ENCODE measurements around the gene SLC9C1. TPM values are rescaled to one million over a fixed set of nuclear protein-coding genes. Genes with fewer than 3 reads are reported as not detected.

SLC9C1 gene
- polyA plus RNA-seq, 1 experiment = not detected

DNA sequence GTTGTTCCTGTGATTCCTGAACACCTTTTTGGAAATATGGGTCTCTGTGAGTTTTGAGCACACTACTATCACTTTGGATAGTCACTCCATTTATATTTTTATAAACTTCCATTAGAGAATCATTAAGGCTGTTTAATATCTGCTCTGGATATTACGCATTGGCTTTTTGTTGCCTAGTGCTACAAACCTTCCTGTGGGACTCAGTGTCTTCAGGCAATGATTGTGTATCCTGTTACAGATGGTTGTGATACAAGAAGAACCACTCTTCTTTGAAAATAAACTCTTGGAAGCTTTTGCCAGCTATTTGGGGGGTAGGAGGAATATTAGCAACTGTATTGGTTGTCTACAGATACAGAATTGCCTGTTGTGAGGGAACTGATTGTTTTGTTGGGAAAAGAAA lies 176.6 kb downstream of the SLC9C1 start:
- H3K4me3 ChIP-seq (ENCODE audit: low read depth, low read length) = no peak overlapping the region
- ChIA-PET POLR2A (no interaction called here), CTCF (interaction anchor here (0.6 to 1.6 kb wide), 2 partner anchors 74 to 176 kb away, joined by 3 to 6 read pairs; partner anchors contain the start of gene SLC9C1)
- TF ChIP-seq, protein P1, sequence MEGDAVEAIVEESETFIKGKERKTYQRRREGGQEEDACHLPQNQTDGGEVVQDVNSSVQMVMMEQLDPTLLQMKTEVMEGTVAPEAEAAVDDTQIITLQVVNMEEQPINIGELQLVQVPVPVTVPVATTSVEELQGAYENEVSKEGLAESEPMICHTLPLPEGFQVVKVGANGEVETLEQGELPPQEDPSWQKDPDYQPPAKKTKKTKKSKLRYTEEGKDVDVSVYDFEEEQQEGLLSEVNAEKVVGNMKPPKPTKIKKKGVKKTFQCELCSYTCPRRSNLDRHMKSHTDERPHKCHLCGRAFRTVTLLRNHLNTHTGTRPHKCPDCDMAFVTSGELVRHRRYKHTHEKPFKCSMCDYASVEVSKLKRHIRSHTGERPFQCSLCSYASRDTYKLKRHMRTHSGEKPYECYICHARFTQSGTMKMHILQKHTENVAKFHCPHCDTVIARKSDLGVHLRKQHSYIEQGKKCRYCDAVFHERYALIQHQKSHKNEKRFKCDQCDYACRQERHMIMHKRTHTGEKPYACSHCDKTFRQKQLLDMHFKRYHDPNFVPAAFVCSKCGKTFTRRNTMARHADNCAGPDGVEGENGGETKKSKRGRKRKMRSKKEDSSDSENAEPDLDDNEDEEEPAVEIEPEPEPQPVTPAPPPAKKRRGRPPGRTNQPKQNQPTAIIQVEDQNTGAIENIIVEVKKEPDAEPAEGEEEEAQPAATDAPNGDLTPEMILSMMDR (IDR thresholded peaks at IDR 0.05; ENCODE audit: low read depth, low read length) = no peak
- H3K9me3 ChIP-seq (ENCODE audit: control insufficient read depth, insufficient read depth, low read length) = no peaks in the 10 kb centered on the region
- no peak overlapping the region for H3K27ac ChIP-seq (ENCODE audit: low read depth, low read length)
- no peaks in the 10 kb centered on the region for H3K27me3 ChIP-seq (ENCODE audit: control insufficient read depth, insufficient read depth, low read length)
- DNase-seq (ENCODE audit: low read depth, low spot score) = no peak

DNA sequence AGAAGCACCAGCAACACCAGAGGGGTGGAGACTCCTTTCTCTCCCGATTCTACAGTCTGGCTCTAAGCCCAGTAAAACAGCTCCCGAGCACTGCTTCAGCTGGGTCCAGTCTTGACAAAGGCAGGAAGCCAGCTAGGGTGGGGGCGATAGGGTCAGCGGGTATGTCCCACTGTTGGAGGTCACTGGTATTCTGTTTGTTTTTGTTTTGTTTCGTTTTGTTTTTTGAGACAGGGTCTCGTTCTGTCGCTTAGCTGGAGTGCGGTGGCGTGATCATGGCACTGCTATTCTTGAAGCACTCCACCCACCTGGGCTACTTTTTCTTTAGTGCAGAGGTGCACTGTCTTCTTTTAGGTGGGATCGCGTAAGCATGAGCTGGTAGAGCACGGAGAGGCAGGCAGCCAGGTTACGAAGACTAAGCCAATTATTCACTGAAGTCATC lies 177.2 kb downstream of the SLC9C1 start:
- H3K27me3 ChIP-seq (ENCODE audit: control insufficient read depth, insufficient read depth, low read length) = no peaks in the 10 kb centered on the region
- TF ChIP-seq, protein P1 (IDR thresholded peaks at IDR 0.05; ENCODE audit: low read depth, low read length) = no peak
- CTCF ChIA-PET = interaction anchor here (0.6 to 1.6 kb wide), 2 partner anchors 74 to 177 kb away, joined by 3 to 6 read pairs; partner anchors contain the start of gene SLC9C1

DNA sequence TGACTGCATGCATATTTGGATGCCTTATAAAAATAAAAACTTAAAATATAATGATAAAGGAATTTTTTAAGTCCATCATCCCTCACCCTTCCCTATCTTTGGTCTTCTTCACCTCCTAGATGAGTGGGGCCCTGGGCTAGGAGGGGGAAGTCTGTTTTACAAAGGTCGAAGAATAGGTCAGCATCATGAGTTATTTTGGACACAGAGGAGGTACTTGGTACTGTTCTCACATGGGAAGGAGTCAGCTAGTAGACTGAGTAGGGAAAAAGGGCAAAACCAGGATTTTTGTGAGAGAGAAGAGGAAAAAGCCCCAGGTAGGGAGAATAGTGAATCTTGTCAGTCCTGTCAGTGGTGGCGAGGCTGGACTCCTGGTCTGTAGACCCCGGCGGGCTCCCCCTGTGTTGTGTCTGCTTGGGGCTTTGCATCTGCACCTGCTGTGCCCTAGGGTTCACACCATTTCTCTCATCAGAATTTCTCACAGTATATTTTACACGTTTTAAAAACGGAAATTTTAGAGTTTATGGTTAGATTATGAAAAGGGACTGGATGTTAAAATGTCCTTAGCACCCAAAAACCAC lies 178.1 kb downstream of the SLC9C1 start:
- Histone ChIP-seq H3K4me3 (ENCODE audit: low read depth, low read length) (no peak overlapping the region), H3K27ac (ENCODE audit: low read depth, low read length) (no peak overlapping the region), H3K9me3 (ENCODE audit: control insufficient read depth, insufficient read depth, low read length) (no peaks in the 10 kb centered on the region), H3K27me3 (ENCODE audit: control insufficient read depth, insufficient read depth, low read length) (no peaks in the 10 kb centered on the region)
- TF ChIP-seq, protein P1 (IDR thresholded peaks at IDR 0.05; ENCODE audit: low read depth, low read length) = no peak
- DNase-seq (ENCODE audit: low read depth, low spot score) = no peak
- ChIA-PET POLR2A (no interaction called here), CTCF (interaction anchor here (0.6 kb wide), 1 partner anchor 177 kb away, joined by 6 read pairs; no protein-coding TSS in a partner anchor)

More for the DNA sequence above, 177.2 kb downstream of the SLC9C1 start:
- Histone ChIP-seq H3K9me3 (ENCODE audit: control insufficient read depth, insufficient read depth, low read length) (no peaks in the 10 kb centered on the region), H3K27ac (ENCODE audit: low read depth, low read length) (no peak overlapping the region), H3K4me3 (ENCODE audit: low read depth, low read length) (no peak overlapping the region)
- DNase-seq (ENCODE audit: low read depth, low spot score) = no peak
- POLR2A ChIA-PET = no interaction called here

DNA sequence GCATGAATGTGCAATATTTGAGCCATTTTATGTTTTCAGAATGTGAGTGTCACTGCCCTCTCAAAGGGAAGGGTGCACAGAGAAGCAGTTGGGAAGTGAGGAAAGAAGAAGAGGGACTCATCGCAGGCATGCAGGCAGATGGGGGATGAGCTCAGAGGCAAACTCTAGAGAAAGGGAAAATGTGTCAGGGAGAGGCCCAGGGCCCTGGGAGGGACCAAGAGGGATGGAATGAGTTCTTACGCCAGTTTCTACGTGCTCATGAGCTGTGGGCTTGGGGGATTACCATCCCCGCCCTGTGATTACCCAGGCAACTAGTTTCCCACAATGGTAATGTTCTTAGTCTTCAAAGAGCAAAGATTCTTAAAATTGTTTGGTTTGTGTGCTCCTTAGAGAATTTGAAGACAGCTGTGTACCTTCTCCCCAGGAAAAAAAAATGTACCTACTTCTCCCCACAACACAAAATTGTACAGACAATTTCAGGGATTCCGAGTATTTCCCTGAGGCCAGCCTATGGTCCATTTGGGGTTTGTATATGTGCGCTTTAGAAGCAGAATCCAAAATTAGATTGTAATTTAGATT lies 178.8 kb downstream of the SLC9C1 start:
- no peak for DNase-seq (ENCODE audit: low read depth, low spot score)
- POLR2A ChIA-PET = no interaction called here
- CTCF ChIA-PET = interaction anchor here (0.6 kb wide), 1 partner anchor 177 kb away, joined by 6 read pairs; no protein-coding TSS in a partner anchor
- Histone ChIP-seq H3K27ac (ENCODE audit: low read depth, low read length) (no peak overlapping the region), H3K4me3 (ENCODE audit: low read depth, low read length) (no peak overlapping the region), H3K27me3 (ENCODE audit: control insufficient read depth, insufficient read depth, low read length) (no peaks in the 10 kb centered on the region), H3K9me3 (ENCODE audit: control insufficient read depth, insufficient read depth, low read length) (no peaks in the 10 kb centered on the region)
- TF ChIP-seq, protein P1 (IDR thresholded peaks at IDR 0.05; ENCODE audit: low read depth, low read length) = no peak

DNA sequence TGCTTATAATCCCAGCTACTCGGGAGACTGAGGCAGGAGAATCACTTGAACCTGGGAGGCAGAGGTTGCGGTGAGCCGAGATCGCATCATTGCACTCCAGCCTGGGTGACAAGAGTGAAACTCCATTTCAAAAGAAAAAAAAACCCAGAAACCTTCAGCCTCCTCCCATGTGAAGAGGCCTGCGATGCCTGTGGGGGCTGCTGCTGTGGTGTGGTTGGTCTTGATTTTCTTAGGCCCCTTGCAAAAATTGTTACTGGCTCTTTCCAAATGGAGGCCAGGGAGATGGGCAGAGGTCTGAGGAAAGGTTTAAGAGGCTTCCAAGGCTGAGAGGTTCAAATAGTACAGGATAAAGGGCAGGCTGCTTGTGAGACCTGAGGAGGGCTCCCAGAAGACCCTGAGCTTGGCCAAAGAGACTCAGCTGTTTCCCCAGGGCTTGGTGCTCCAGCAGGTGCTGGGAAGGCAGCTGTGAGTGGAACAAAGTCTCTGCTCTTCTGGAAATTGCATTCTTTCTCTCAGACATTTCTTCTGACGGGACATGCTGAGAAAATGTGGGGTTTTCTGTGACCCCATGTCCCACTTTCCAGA lies 179.3 kb downstream of the SLC9C1 start:
- H3K27me3 ChIP-seq (ENCODE audit: control insufficient read depth, insufficient read depth, low read length) = no peaks in the 10 kb centered on the region
- no peak for DNase-seq (ENCODE audit: low read depth, low spot score)
- no peaks in the 10 kb centered on the region for H3K9me3 ChIP-seq (ENCODE audit: control insufficient read depth, insufficient read depth, low read length)
- POLR2A ChIA-PET = no interaction called here
- no peak overlapping the region for H3K4me3 ChIP-seq (ENCODE audit: low read depth, low read length)
- H3K27ac ChIP-seq (ENCODE audit: low read depth, low read length) = no peak overlapping the region
- TF ChIP-seq, protein P1 (IDR thresholded peaks at IDR 0.05; ENCODE audit: low read depth, low read length) = no peak
- CTCF ChIA-PET = no interaction called here

Data from AG04450 (cell line).